Nephron (organoid): Measurements from ENCODE around the gene UST.

Experiments used
- H3K27ac Mint-ChIP-seq, 3 experiments: 2 replicates each; pipeline ENCODE4 v1.8.0; 2020; ENCODE audit warnings: mixed read lengths in 3 of 3, mild to moderate bottlenecking in 2 of 3, moderate library complexity in 1 of 3
- H3K27me3 Mint-ChIP-seq: 2 replicates; pipeline ENCODE4 v1.8.0; 2021; ENCODE audit warnings: low read depth, mild to moderate bottlenecking, moderate library complexity, mixed read lengths
- H3K36me3 Mint-ChIP-seq: 2 replicates; pipeline ENCODE4 v1.8.0; 2020; ENCODE audit warnings: low read depth, mixed read lengths
- H3K4me1 Mint-ChIP-seq: 2 replicates; pipeline ENCODE4 v1.8.0; 2020; ENCODE audit warnings: mixed read lengths
- H3K4me3 Mint-ChIP-seq, 3 experiments: 2 replicates each; pipeline ENCODE4 v1.8.0; 2020; ENCODE audit warnings: mild to moderate bottlenecking in 3 of 3, mixed read lengths in 3 of 3, moderate library complexity in 2 of 3
- H3K9me3 Mint-ChIP-seq: 2 replicates; pipeline ENCODE4 v1.8.0; 2020; ENCODE audit warnings: mixed read lengths
- CTCF ChIP-seq, 3 experiments: fragments of 200-600 bp; sonication (generic); IDR thresholded peaks; one replicate each; pipeline ENCODE4 v1.5.0; 2021; ENCODE audit warnings: antibody characterized with exemption in 3 of 3; ENCODE audit not compliant: unreplicated experiment in 3 of 3

UST gene

GRCh38 chr6:148795563-148795962, 48.7 kb downstream of the UST start:
- H3K27me3 Mint-ChIP-seq = no peaks in the 10 kb centered on the region
- H3K4me1 Mint-ChIP-seq = no peaks in the 10 kb centered on the region
- H3K36me3 Mint-ChIP-seq = no peaks in the 10 kb centered on the region
- H3K4me3 Mint-ChIP-seq = no peak overlapping the region
- no peak overlapping the region for H3K27ac Mint-ChIP-seq
- no peaks in the 10 kb centered on the region for H3K9me3 Mint-ChIP-seq
- TF ChIP-seq CTCF (IDR thresholded peaks at IDR 0.05; ENCODE audit: unreplicated experiment in 3 of 3) = no peak

- Mint-ChIP-seq H3K4me3 (no peak overlapping the region), H3K27ac (no peak overlapping the region), H3K4me1 (no peaks in the 10 kb centered on the region), H3K27me3 (no peaks in the 10 kb centered on the region), H3K9me3 (peaks cover 4% of the 10 kb centered on the region), H3K36me3 (no peaks in the 10 kb centered on the region)
- no peak for TF ChIP-seq CTCF (IDR thresholded peaks at IDR 0.05; ENCODE audit: unreplicated experiment in 3 of 3)
Measured at GRCh38 chr6:148799647-148800046, 52.8 kb downstream of the UST start.

GRCh38 chr6:148800536-148800935, 53.7 kb downstream of the UST start:
- Mint-ChIP-seq H3K36me3 (no peaks in the 10 kb centered on the region), H3K9me3 (peaks cover 4% of the 10 kb centered on the region), H3K4me3 (no peak overlapping the region), H3K27me3 (no peaks in the 10 kb centered on the region), H3K4me1 (peaks cover 3% of the 10 kb centered on the region), H3K27ac (no peak overlapping the region)
- no peak for TF ChIP-seq CTCF (IDR thresholded peaks at IDR 0.05; ENCODE audit: unreplicated experiment in 3 of 3)

GRCh38 chr6:148803979-148804378, 57.1 kb downstream of the UST start:
- no peaks in the 10 kb centered on the region for H3K27me3 Mint-ChIP-seq
- H3K27ac Mint-ChIP-seq = no peak overlapping the region
- H3K9me3 Mint-ChIP-seq = peaks cover 4% of the 10 kb centered on the region
- H3K4me1 Mint-ChIP-seq = peaks cover 3% of the 10 kb centered on the region
- no peaks in the 10 kb centered on the region for H3K36me3 Mint-ChIP-seq
- H3K4me3 Mint-ChIP-seq = no peak overlapping the region
- TF ChIP-seq CTCF (IDR thresholded peaks at IDR 0.05; ENCODE audit: unreplicated experiment in 3 of 3) = no peak

GRCh38 chr6:148805777-148806176, 58.9 kb downstream of the UST start:
- H3K4me1 Mint-ChIP-seq = peaks cover 3% of the 10 kb centered on the region
- no peaks in the 10 kb centered on the region for H3K27me3 Mint-ChIP-seq
- peaks cover 4% of the 10 kb centered on the region for H3K9me3 Mint-ChIP-seq
- no peak for TF ChIP-seq CTCF (IDR thresholded peaks at IDR 0.05; ENCODE audit: unreplicated experiment in 3 of 3)
- no peaks in the 10 kb centered on the region for H3K36me3 Mint-ChIP-seq
- H3K27ac Mint-ChIP-seq = no peak overlapping the region
- no peak overlapping the region for H3K4me3 Mint-ChIP-seq

- Mint-ChIP-seq H3K27me3 (no peaks in the 10 kb centered on the region), H3K27ac (peak overlapping the region in 1 of 3 experiments; percentile 17), H3K9me3 (no peaks in the 10 kb centered on the region), H3K36me3 (no peaks in the 10 kb centered on the region), H3K4me3 (no peak overlapping the region), H3K4me1 (peaks cover 12% of the 10 kb centered on the region)
- no peak for TF ChIP-seq CTCF (IDR thresholded peaks at IDR 0.05; ENCODE audit: unreplicated experiment in 3 of 3)
Measured at GRCh38 chr6:148807784-148808183, 61.0 kb downstream of the UST start.
